Neural progenitor cell (in vitro differentiated cells): ENCODE results near the gene CALHM2.

ENCODE experiments used
- EZH2 ChIP-seq: fragments of 200-600 bp; sonication (generic); IDR thresholded peaks from 2 replicates; pipeline ENCODE4 v1.6.1; 2017; ENCODE audit warnings: antibody characterized with exemption, mild to moderate bottlenecking, moderate library complexity
- TF ChIP-seq, protein P1 (sequence below): fragments of 200-600 bp; sonication (generic); IDR thresholded peaks from 2 replicates; pipeline ENCODE4 v1.5.1; 2017; ENCODE audit warnings: antibody characterized with exemption, mild to moderate bottlenecking

DNA sequence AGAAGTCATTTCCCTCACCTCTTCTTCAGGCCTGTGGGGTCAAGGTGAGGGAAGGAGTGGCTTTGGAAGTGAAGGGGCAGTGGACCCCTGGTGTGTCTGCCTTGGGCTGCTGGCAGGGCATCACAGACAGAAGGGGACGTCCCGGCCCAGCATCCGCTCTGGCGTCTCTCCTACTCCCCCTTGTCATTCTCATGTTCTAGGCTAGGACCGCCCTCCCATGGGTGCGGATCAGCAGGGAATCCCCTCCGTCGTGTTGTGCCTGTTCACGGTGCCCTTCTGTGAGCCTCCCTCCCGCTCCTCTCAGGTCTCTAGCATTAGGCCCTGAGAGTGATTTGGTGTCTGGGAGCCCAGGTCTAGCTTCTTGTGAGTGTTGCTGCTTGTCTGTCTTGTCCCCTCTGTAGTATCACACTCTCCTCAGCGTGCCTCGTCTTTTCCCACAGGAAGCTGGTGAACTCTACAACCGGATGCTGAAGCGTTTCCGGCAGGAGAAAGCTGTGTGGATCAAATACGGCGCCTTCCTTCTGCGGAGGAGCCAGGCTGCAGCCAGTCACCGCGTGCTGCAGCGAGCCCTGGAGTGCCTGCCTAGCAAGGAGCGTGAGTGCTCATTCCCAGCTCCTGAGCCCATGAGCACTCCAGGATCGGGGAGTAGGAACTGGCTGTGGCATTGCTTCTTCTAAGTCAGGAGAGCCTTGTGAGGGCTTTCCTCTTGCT, 8.5 kb downstream of the CALHM2 start:
- TF ChIP-seq, protein P1, sequence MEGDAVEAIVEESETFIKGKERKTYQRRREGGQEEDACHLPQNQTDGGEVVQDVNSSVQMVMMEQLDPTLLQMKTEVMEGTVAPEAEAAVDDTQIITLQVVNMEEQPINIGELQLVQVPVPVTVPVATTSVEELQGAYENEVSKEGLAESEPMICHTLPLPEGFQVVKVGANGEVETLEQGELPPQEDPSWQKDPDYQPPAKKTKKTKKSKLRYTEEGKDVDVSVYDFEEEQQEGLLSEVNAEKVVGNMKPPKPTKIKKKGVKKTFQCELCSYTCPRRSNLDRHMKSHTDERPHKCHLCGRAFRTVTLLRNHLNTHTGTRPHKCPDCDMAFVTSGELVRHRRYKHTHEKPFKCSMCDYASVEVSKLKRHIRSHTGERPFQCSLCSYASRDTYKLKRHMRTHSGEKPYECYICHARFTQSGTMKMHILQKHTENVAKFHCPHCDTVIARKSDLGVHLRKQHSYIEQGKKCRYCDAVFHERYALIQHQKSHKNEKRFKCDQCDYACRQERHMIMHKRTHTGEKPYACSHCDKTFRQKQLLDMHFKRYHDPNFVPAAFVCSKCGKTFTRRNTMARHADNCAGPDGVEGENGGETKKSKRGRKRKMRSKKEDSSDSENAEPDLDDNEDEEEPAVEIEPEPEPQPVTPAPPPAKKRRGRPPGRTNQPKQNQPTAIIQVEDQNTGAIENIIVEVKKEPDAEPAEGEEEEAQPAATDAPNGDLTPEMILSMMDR, result no peak
- TF ChIP-seq EZH2, result no peak
